IMR-90 (cell line): ENCODE measurements around the gene RHPN2. TPM values are rescaled to one million over a fixed set of nuclear protein-coding genes. Genes with fewer than 3 reads are reported as not detected.

Source experiments
- ATAC-seq: fragments of 200-7000 bp; cut with Tn5 transposase; 2 replicates; pipeline ENCODE4 v1.9.1; 2020; ENCODE audit warnings: low read depth, mild to moderate bottlenecking, moderate library complexity
- BruUV-seq: library from RNA; stranded (reverse); fragments of 400-500 nt; replicated peaks from 2 replicates; lab custom pipeline; 2021; lab: Mats Ljungman, UMichigan
- CTCF ChIA-PET: fragments of 300-600 bp; formaldehyde crosslinking; extraction: SDS; loops from one replicate; lab custom pipeline; 2021; ENCODE audit warnings: antibody characterized with exemption; lab: Yijun Ruan, JAX
- POLR2A ChIA-PET: fragments of 300-600 bp; sonication (Branson Sonifier 250); formaldehyde crosslinking; loops from one replicate; lab custom pipeline; 2022; ENCODE audit warnings: antibody characterized with exemption; ENCODE audit not compliant: unreplicated experiment; lab: Charles Lee
- DNase-seq: peaks from one replicate; pipeline ENCODE4 v3.0.0; 2013
- H2AFZ ChIP-seq: replicated peaks from 2 replicates; pipeline ENCODE3; 2013; ENCODE audit warnings: low read length, mild to moderate bottlenecking; ENCODE audit not compliant: poor library complexity
- H2AK5ac ChIP-seq: 2 replicates; pipeline ENCODE4 v1.6.1; 2013; ENCODE audit warnings: low read depth, low read length, inconsistent platforms
- H2AK9ac ChIP-seq: replicated peaks from 2 replicates; pipeline ENCODE3; 2013; ENCODE audit warnings: mild to moderate bottlenecking, low read depth, low read length, moderate library complexity; ENCODE audit not compliant: poor library complexity
- H2BK120ac ChIP-seq: 2 replicates; pipeline ENCODE4 v1.6.1; 2013; ENCODE audit warnings: low read depth, low read length, inconsistent platforms
- H2BK15ac ChIP-seq: 3 replicates; pipeline ENCODE4 v1.6.1; 2013; ENCODE audit warnings: low read depth, low read length, inconsistent platforms
- H2BK20ac ChIP-seq: 2 replicates; pipeline ENCODE4 v1.6.1; 2013; ENCODE audit warnings: low read depth, mild to moderate bottlenecking, inconsistent platforms, low read length, moderate library complexity
- H2BK5ac ChIP-seq: 2 replicates; pipeline ENCODE4 v1.6.1; 2013; ENCODE audit warnings: mild to moderate bottlenecking, low read depth, low read length, inconsistent platforms; ENCODE audit not compliant: poor library complexity, severe bottlenecking
- H3K14ac ChIP-seq: replicated peaks from 2 replicates; pipeline ENCODE4 v1.6.1; 2013; ENCODE audit warnings: low read depth, low read length, inconsistent platforms
- H3K18ac ChIP-seq: 2 replicates; pipeline ENCODE4 v1.6.1; 2013; ENCODE audit warnings: low read depth, low read length, control low read depth
- H3K23ac ChIP-seq: 2 replicates; pipeline ENCODE4 v1.6.1; 2013; ENCODE audit warnings: low read depth, low read length, inconsistent platforms
- H3K27ac ChIP-seq: 2 replicates; pipeline ENCODE4 v1.5.1; 2013; ENCODE audit warnings: mild to moderate bottlenecking, control low read depth, low read length; ENCODE audit not compliant: insufficient read depth
- H3K27me3 ChIP-seq: 2 replicates; pipeline ENCODE4 v1.6.1; 2013; ENCODE audit warnings: low read length; ENCODE audit not compliant: control insufficient read depth, insufficient read depth
- H3K36me3 ChIP-seq: 2 replicates; pipeline ENCODE4 v1.6.1; 2013; ENCODE audit warnings: low read length, mixed read lengths; ENCODE audit not compliant: control insufficient read depth, insufficient read depth
- H3K4ac ChIP-seq: 2 replicates; pipeline ENCODE4 v1.6.1; 2013; ENCODE audit warnings: low read depth, low read length, inconsistent platforms
- H3K4me1 ChIP-seq: 2 replicates; pipeline ENCODE4 v1.6.1; 2013; ENCODE audit warnings: low read length, mixed read lengths; ENCODE audit not compliant: control insufficient read depth, insufficient read depth
- H3K4me2 ChIP-seq: 2 replicates; pipeline ENCODE4 v1.6.1; 2013; ENCODE audit warnings: low read depth, mild to moderate bottlenecking, control low read depth, low read length, moderate library complexity
- H3K4me3 ChIP-seq: 2 replicates; pipeline ENCODE4 v1.5.1; 2013; ENCODE audit warnings: low read depth, mild to moderate bottlenecking, control low read depth, low read length, moderate library complexity; ENCODE audit not compliant: insufficient read depth
- H3K56ac ChIP-seq: 2 replicates; pipeline ENCODE4 v1.6.1; 2013; ENCODE audit warnings: low read length, inconsistent platforms; ENCODE audit not compliant: insufficient read depth; ENCODE audit errors: extremely low read depth
- H3K79me1 ChIP-seq, 2 experiments: 2 replicates each; pipeline ENCODE4 v1.6.1; 2013; ENCODE audit warnings: low read length in 2 of 2, inconsistent platforms in 1 of 2, low read depth in 1 of 2
- H3K9ac ChIP-seq: 2 replicates; pipeline ENCODE4 v1.6.1; 2013; ENCODE audit warnings: low read depth, low read length, control low read depth
- H3K9me1 ChIP-seq: 2 replicates; pipeline ENCODE4 v1.6.1; 2013; ENCODE audit warnings: low read length, inconsistent platforms; ENCODE audit not compliant: insufficient read depth
- H3K9me3 ChIP-seq: 2 replicates; pipeline ENCODE4 v1.6.1; 2013; ENCODE audit warnings: low read length; ENCODE audit not compliant: control insufficient read depth, insufficient read depth
- H4K20me1 ChIP-seq: 2 replicates; pipeline ENCODE4 v1.6.1; 2013; ENCODE audit warnings: low read length, inconsistent platforms; ENCODE audit not compliant: insufficient read depth
- H4K5ac ChIP-seq: 2 replicates; pipeline ENCODE4 v1.6.1; 2013; ENCODE audit warnings: mild to moderate bottlenecking, low read depth, low read length, control low read depth
- H4K8ac ChIP-seq, 2 experiments: 2 replicates each; pipeline ENCODE4 v1.6.1; 2013; ENCODE audit warnings: low read depth in 2 of 2, low read length in 2 of 2, control low read depth in 1 of 2, inconsistent platforms in 1 of 2
- H4K91ac ChIP-seq: 2 replicates; pipeline ENCODE4 v1.6.1; 2013; ENCODE audit warnings: low read depth, low read length, inconsistent platforms; ENCODE audit not compliant: insufficient read depth
- BHLHE40 ChIP-seq: fragments of 150-350 bp; IDR thresholded peaks from 2 replicates; pipeline ENCODE4 v1.6.1; 2016; ENCODE audit warnings: mild to moderate bottlenecking, low read depth, low read length
- CEBPB ChIP-seq: IDR thresholded peaks from 2 replicates; pipeline ENCODE4 v1.6.1; 2012; ENCODE audit warnings: low read depth, low read length, improper control_type of control experiment
- MAFK ChIP-seq: IDR thresholded peaks from 2 replicates; pipeline ENCODE4 v1.6.1; 2012; ENCODE audit warnings: low read depth, low read length, improper control_type of control experiment
- MXI1 ChIP-seq: IDR thresholded peaks from 2 replicates; pipeline ENCODE4 v1.6.1; 2012; ENCODE audit warnings: low read depth, mild to moderate bottlenecking, low read length, moderate library complexity, borderline replicate concordance
- POLR2A ChIP-seq: IDR thresholded peaks from 2 replicates; pipeline ENCODE4 v1.6.1; 2012; ENCODE audit warnings: mild to moderate bottlenecking, low read depth, low read length
- RAD21 ChIP-seq: IDR thresholded peaks from 2 replicates; pipeline ENCODE4 v1.6.1; 2012; ENCODE audit warnings: low read length, improper control_type of control experiment
- SMC3 ChIP-seq: fragments of 150-350 bp; IDR thresholded peaks from 2 replicates; pipeline ENCODE4 v1.6.1; 2016; ENCODE audit warnings: low read depth, mild to moderate bottlenecking, antibody characterized with exemption, low read length, moderate library complexity
- WGBS, 2 experiments: methylation state at CpG; one replicate each; pipeline versions ENCODE4 v1.1.5 to v1.1.7; 2013; ENCODE audit warnings: missing lambda C conversion rate in 2 of 2; ENCODE audit not compliant: insufficient read length in 1 of 2; ENCODE audit errors: extremely low coverage in 2 of 2; 5-methylcytosine and 5-hydroxymethylcytosine counted together
- dilution Hi-C: fragments of 300-500 bp; cut with HindIII; formaldehyde crosslinking; loops from one replicate; pipeline ENCODE4 v1.14.3; 2018; ENCODE audit warnings: low sequenced_read_pairs; ENCODE audit not compliant: unreplicated experiment
- in situ Hi-C: fragments of 300-500 bp; cut with MboI; formaldehyde crosslinking; loops from 3 replicates; pipeline ENCODE4 v1.14.3; 2019; ENCODE audit warnings: low sequenced_read_pairs, inconsistent platforms, mixed read lengths
- intact Hi-C: fragments of 100-400 bp; cut with micrococcal nuclease; formaldehyde crosslinking; loops from 2 replicates; pipeline ENCODE4 v1.10.0; 2022
- polyA plus RNA-seq, 3 experiments: library from polyadenylated mRNA; depleted of rRNA; stranded (reverse); fragments of >200 nt; gene quantifications; 2 replicates each; pipeline ENCODE4 v1.2.3, GENCODE V29; 2012; ENCODE audit warnings: low replicate concordance in 1 of 3
- total RNA-seq: library from RNA; depleted of rRNA; stranded (reverse); fragments of >200 nt; gene quantifications from 2 replicates; pipeline ENCODE4 v1.2.3, GENCODE V29; 2012

Gene RHPN2
- total and polyA plus RNA-seq, 2 of the 4 experiments (the other 2 are of a cell fraction) = 2.3 to 4.0 TPM

DNA sequence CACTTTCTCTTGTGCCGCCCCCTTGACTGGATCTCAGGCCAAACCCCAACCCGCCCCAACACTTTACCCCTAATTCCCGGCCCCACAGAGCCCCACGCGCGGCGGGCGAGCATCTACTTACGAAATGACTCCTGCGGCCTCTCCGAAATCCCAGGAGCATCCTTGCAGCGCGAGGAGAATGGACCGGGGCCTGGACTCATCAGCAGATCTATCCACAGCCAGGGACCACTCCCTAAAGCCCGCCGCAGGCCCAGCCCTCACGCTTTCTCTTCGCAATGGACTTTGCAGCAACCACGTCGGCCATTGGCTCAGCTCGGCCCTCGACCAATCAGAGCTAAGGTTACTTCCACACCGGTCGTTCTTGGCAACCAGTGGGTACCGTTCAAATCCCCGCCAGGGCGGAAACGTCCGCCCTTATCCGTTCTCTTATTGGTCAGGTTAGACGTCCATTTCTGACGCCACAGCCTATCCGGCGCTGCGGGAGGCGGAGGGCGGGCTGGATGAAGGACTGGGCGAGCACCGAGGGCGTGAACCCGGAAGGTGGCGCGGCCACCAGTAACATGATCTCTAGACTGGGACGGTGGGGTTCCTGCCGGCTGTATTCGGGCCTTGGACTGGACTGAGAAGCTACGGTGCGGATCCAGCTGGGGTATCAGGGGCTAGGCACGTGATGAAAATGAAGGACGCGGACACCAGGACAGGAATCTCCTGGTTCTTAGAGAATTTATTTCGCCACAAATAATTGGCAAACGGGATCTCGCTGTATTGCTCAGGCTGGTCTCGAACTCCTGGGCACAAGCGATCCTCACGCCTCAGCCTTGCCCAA, 92.8 kb downstream of the RHPN2 start, which contains the start of the genes CEP89 and FAAP24 (continued):
- TF ChIP-seq BHLHE40 (peak; percentile 27; the same call in 1 of the 2 replicates), RAD21 (no peak), MXI1 (peak; percentile 93), POLR2A (peak; percentile 47; the same call in 1 of the 2 replicates)

DNA sequence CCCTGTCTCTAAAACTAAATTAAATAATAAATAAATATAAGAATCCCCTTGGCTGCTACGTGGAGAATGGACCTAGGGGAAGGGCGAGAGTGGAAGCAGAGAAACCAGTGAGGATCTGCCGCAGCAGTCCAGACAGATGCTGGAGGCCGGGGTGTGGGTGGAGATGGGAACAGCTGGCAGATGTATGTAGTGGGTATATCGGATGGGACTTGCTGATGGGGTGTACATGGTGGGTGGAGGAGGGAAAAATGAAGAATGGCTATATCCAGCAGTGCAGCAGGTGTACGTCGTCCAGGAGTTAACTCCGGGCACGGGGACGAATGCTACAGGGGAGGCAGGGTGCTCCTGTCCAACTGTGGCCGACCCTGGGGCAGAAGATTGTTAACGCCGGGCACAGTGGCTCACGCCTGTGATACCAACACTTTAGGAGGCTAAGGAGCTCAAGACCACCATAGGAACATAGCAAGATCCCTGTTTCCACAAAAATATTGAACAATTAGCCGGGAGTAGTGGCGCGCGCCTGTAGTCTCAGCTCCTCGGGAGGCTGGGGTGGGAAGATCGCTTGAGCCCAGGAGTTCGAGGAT, 93.6 kb downstream of the RHPN2 start:
- Histone ChIP-seq H3K4me2 (peak overlapping the region; percentile 82), H4K20me1 (no peaks in the 10 kb centered on the region), H2BK20ac (no peak overlapping the region), H2BK120ac (no peak overlapping the region), H3K9me1 (no peaks in the 10 kb centered on the region; the same call in 1 of the 2 replicates), H2BK5ac (no peak overlapping the region), H3K27me3 (no peaks in the 10 kb centered on the region), H2AK5ac (peak overlapping the region; percentile 87), H4K8ac (peak overlapping the region; percentile 25 to 53; a peak in 2 of 4 replicates), H3K18ac (no peak overlapping the region), H3K9ac (peak overlapping the region; percentile 54), H3K9me3 (no peaks in the 10 kb centered on the region), H3K36me3 (peaks cover 5% of the 10 kb centered on the region; the same call in 1 of the 2 replicates), H3K4me3 (peak overlapping the region; percentile 75), H2AK9ac (peak overlapping the region; percentile 90), H3K4ac (peak overlapping the region; percentile 71), H3K23ac (peak overlapping the region; percentile 79), H3K14ac (peak overlapping the region; percentile 70; the same call in 1 of the 2 replicates), H2AFZ (peak overlapping the region; percentile 72), H3K27ac (peak overlapping the region; percentile 18; the same call in 1 of the 2 replicates), H2BK15ac (no peak overlapping the region), H3K4me1 (no peaks in the 10 kb centered on the region), H3K56ac (0 out of 2 replicates have a peak overlapping the region, but pooled peaks have one; percentile 1), H4K91ac (peak overlapping the region; percentile 72), H4K5ac (peak overlapping the region; percentile 50; the same call in 1 of the 2 replicates), H3K79me1 (peaks cover 18 to 42% of the 10 kb centered on the region in 2 experiments)
- intact Hi-C loops = loop anchor here (5.0 kb wide), 2 partner anchors 206 to 279 kb away; partner anchors contain the start of gene NUDT19
- TF ChIP-seq MXI1 (no peak), SMC3 (no peak), MAFK (no peak), CEBPB (no peak), RAD21 (no peak)
- 52% methylated on average over 5 of the region's 21 CpGs; no CpG with 5 or more reads in 1 of the 2 experiments for WGBS, 2 experiments
- dilution Hi-C loops = no loop called here
- DNase-seq (no peak), ATAC-seq (peak; percentile 10)
- in situ Hi-C loops = no loop called here
- ChIA-PET POLR2A (interaction anchor here (0.7 kb wide), 1 partner anchor 411 kb away, joined by 12 read pairs; no protein-coding TSS in a partner anchor), CTCF (interaction anchor here (0.7 kb wide), 1 partner anchor 22 kb away, joined by 3 read pairs; no protein-coding TSS in a partner anchor)
- BruUV-seq = TSS peak; percentile 71
